CD4-positive, alpha-beta memory T cell (primary cell): Measurements from ENCODE around the gene CHST10. TPM values are rescaled to one million over a fixed set of nuclear protein-coding genes. Genes with fewer than 3 reads are reported as not detected.

ENCODE experiments used
- CTCF ChIA-PET: fragments of 350-600 bp; sonication (Branson Sonifier 250); formaldehyde crosslinking; loops from one replicate; lab custom pipeline; 2021; ENCODE audit warnings: inconsistent platforms; ENCODE audit not compliant: partially characterized antibody; lab: Charles Lee
- POLR2A ChIA-PET: fragments of 350-600 bp; sonication (Branson Sonifier 250); formaldehyde crosslinking; loops from one replicate; lab custom pipeline; 2021; ENCODE audit not compliant: partially characterized antibody; lab: Charles Lee
- DNase-seq, 5 donors: peaks; one replicate each; pipeline versions ENCODE4 v3.0.0 to v3.0.0-alpha.2; 2020 to 2022; ENCODE audit warnings: mixed read lengths in 1 of 5
- H3K27ac ChIP-seq: one replicate; pipeline ENCODE4 v1.7.0; 2013; ENCODE audit warnings: low read depth, low read length
- H3K27me3 ChIP-seq: 2 replicates; pipeline ENCODE4 v1.7.0; 2013; ENCODE audit warnings: mild to moderate bottlenecking, low read length, moderate library complexity; ENCODE audit not compliant: insufficient read depth
- H3K36me3 ChIP-seq: 2 replicates; pipeline ENCODE4 v1.7.0; 2013; ENCODE audit warnings: mild to moderate bottlenecking, low read length, moderate library complexity; ENCODE audit not compliant: insufficient read depth
- H3K4me1 ChIP-seq: 2 replicates; pipeline ENCODE4 v1.7.0; 2013; ENCODE audit warnings: mild to moderate bottlenecking, low read length, moderate library complexity; ENCODE audit not compliant: insufficient read depth
- H3K4me3 ChIP-seq, 2 donors: one replicate each; pipeline ENCODE4 v1.7.0; 2013; ENCODE audit warnings: low read length in 2 of 2, mild to moderate bottlenecking in 1 of 2
- H3K9me3 ChIP-seq, 2 donors: one replicate each; pipeline ENCODE4 v1.7.0; 2013; ENCODE audit warnings: low read length in 2 of 2, control low read depth in 1 of 2; ENCODE audit not compliant: control insufficient read depth in 1 of 2
- H3K27ac Mint-ChIP-seq, 7 donors: one replicate each; pipeline ENCODE4 v1.8.0; 2020 to 2021; ENCODE audit warnings: mixed read lengths in 7 of 7, mild to moderate bottlenecking in 6 of 7, inconsistent platforms in 3 of 7, moderate library complexity in 3 of 7
- H3K27me3 Mint-ChIP-seq, 2 donors: one replicate each; pipeline ENCODE4 v1.8.0; 2020 to 2021; ENCODE audit warnings: mixed read lengths in 2 of 2
- H3K36me3 Mint-ChIP-seq, 2 donors: one replicate each; pipeline ENCODE4 v1.8.0; 2020 to 2021; ENCODE audit warnings: mixed read lengths in 2 of 2, inconsistent platforms in 1 of 2, mild to moderate bottlenecking in 1 of 2
- H3K4me1 Mint-ChIP-seq, 4 donors: one replicate each; pipeline ENCODE4 v1.8.0; 2020 to 2021; ENCODE audit warnings: mixed read lengths in 4 of 4, mild to moderate bottlenecking in 1 of 4
- H3K4me3 Mint-ChIP-seq, 8 donors: one replicate each; pipeline ENCODE4 v1.8.0; 2020 to 2021; ENCODE audit warnings: mixed read lengths in 8 of 8, mild to moderate bottlenecking in 7 of 8, moderate library complexity in 6 of 8, inconsistent platforms in 3 of 8
- H3K9me3 Mint-ChIP-seq, 8 donors: one replicate each; pipeline ENCODE4 v1.8.0; 2020 to 2021; ENCODE audit warnings: mixed read lengths in 8 of 8, mild to moderate bottlenecking in 5 of 8, inconsistent platforms in 3 of 8, moderate library complexity in 1 of 8
- intact Hi-C: fragments of 100-400 bp; cut with micrococcal nuclease; formaldehyde crosslinking; loops from one replicate; pipeline ENCODE4 v1.15.1; 2023
- polyA plus RNA-seq, 2 donors: library from polyadenylated mRNA; unstranded; fragments of 300-500 nt; fragmentation: Illumina TruSeq; gene quantifications; one replicate each; pipeline ENCODE4 v1.2.3, GENCODE V29; 2021
- total RNA-seq, 2 experiments: library from RNA; stranded (reverse); gene quantifications; one replicate each; pipeline ENCODE4 v1.2.3, GENCODE V29; 2021

CHST10 gene
- total and polyA plus RNA-seq, 4 experiments from 2014 or later: 0.24 to 1.7 (median 1.2) TPM

DNA sequence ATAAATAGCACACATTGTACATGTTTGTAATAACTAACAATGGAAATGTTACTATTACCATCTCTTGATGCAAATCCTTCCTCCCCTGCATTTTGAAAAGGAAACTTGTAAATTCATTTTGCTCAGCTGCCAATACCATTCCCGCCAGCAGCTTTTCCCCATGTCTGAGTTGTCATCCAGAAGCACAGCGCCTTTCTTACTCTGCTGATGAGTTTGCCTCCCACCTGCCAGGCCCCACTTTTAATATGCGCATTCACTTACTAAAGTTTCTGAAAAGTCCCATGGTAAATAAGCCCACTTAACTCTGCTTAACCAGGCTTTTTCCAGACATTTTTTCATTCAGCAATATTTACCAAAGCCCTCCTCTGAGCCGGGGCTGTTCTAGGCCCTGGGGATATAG, 3.9 kb downstream of the CHST10 start:
- CTCF ChIA-PET: no interaction called here

DNA sequence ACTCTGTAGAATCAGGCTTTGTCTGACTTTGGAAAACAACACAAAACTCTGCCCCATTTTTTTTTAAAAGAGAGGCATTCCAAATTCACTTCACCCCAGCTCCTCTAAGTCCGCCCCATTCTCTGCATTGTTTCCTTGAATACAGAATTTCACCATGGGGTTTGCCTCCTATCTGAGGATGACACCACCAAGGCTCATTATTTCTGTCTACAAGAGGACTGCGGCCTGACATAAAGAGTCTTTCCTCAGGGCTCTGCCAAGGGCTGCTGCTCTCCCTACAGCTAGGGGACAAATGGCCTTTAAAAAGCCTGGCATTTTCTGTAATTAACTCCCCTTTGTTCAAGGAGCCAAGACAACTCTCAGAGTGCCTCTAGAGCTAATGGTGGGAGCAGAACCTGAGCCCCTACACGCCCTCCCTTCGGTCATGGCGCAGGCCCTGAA, 4.6 kb downstream of the CHST10 start:
- H3K4me3 ChIP-seq: no peak overlapping the region
- no peaks in the 10 kb centered on the region for H3K36me3 ChIP-seq
- no peak overlapping the region for H3K27ac ChIP-seq
- no peaks in the 10 kb centered on the region for H3K27me3 ChIP-seq
- POLR2A ChIA-PET: no interaction called here
- H3K36me3 Mint-ChIP-seq: no peaks in the 10 kb centered on the region
- H3K9me3 ChIP-seq: no peaks in the 10 kb centered on the region
- H3K27me3 Mint-ChIP-seq: no peaks in the 10 kb centered on the region
- no peak overlapping the region for H3K4me3 Mint-ChIP-seq
- DNase-seq: no peak
- intact Hi-C loops: no loop called here
- no peak overlapping the region for H3K27ac Mint-ChIP-seq
- peaks cover 8% of the 10 kb centered on the region for H3K4me1 ChIP-seq
- no peaks in the 10 kb centered on the region for H3K9me3 Mint-ChIP-seq
- H3K4me1 Mint-ChIP-seq: peaks cover 8 to 14% (median 12%) of the 10 kb centered on the region in 4 donors
- CTCF ChIA-PET: no interaction called here

More for the DNA sequence above, 3.9 kb downstream of the CHST10 start:
- no peak overlapping the region for H3K4me3 ChIP-seq
- no peaks in the 10 kb centered on the region for H3K9me3 ChIP-seq
- no peaks in the 10 kb centered on the region for H3K27me3 Mint-ChIP-seq
- peaks cover 8 to 17% (median 14%) of the 10 kb centered on the region in 4 donors for H3K4me1 Mint-ChIP-seq
- no peak overlapping the region for H3K27ac ChIP-seq
- H3K27me3 ChIP-seq: no peaks in the 10 kb centered on the region
- no peaks in the 10 kb centered on the region for H3K36me3 ChIP-seq
- H3K27ac Mint-ChIP-seq: no peak overlapping the region
- no peaks in the 10 kb centered on the region for H3K36me3 Mint-ChIP-seq
- no peaks in the 10 kb centered on the region for H3K9me3 Mint-ChIP-seq
- no peak overlapping the region for H3K4me3 Mint-ChIP-seq
- DNase-seq: no peak
- POLR2A ChIA-PET: no interaction called here
- peaks cover 8% of the 10 kb centered on the region for H3K4me1 ChIP-seq
- intact Hi-C loops: no loop called here

DNA sequence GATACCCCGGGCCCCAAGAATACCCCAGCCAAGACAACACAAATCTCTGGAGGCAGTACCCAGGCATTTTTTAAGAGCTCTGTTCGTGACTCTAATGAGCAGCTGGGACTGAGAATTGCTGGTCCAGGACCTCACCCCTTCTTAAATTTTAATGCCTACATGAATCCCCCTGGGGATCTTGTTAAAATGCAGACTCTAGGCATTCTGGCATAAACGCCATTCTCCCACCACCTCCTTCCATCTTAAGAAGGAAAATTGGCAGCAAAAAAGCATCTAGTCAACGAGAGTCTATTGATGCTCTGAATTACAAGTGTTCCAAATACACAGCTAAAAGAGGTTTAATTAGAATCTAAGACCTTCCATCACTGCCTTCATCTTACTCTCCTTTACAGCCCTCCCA, 5.0 kb downstream of the CHST10 start:
- Histone ChIP-seq H3K27ac (no peak overlapping the region), H3K9me3 (no peaks in the 10 kb centered on the region), H3K36me3 (no peaks in the 10 kb centered on the region), H3K4me1 (peaks cover 8% of the 10 kb centered on the region), H3K27me3 (no peaks in the 10 kb centered on the region), H3K4me3 (no peak overlapping the region)
- no peak for DNase-seq
- H3K27me3 Mint-ChIP-seq: no peaks in the 10 kb centered on the region
- H3K9me3 Mint-ChIP-seq: no peaks in the 10 kb centered on the region
- no peak overlapping the region for H3K27ac Mint-ChIP-seq
- no peak overlapping the region for H3K4me3 Mint-ChIP-seq
- ChIA-PET POLR2A (no interaction called here), CTCF (no interaction called here)
- H3K4me1 Mint-ChIP-seq: peaks cover 8 to 14% (median 12%) of the 10 kb centered on the region in 4 donors
- no peaks in the 10 kb centered on the region for H3K36me3 Mint-ChIP-seq
- intact Hi-C loops: no loop called here

DNA sequence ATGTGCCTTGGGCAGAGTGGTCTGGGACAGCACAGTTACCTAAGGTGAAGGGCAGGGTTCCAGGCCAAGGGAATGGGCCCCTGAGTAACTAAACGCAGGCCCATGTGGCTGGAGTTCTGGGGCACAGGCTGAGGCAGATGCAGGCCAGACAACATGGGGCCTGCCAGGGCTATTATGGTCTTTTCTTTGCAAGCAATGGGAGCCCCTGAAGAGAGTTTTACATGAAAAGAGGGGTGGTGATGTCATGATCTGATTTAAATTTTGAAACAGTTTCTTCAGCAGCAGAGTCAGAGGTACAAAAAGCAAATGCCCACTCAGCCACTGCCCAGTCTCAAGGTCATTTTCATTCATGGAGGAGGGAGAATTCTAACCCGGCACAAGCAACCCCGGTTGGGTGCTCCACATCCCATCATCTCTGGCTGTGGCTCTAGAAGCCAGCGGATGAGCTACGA, 5.6 kb downstream of the CHST10 start:
- intact Hi-C loops: no loop called here
- no peak overlapping the region for H3K27ac ChIP-seq
- Mint-ChIP-seq H3K36me3 (no peaks in the 10 kb centered on the region), H3K27ac (no peak overlapping the region), H3K9me3 (no peaks in the 10 kb centered on the region), H3K4me1 (peaks cover 7 to 12% (median 9%) of the 10 kb centered on the region in 4 donors), H3K4me3 (no peak overlapping the region), H3K27me3 (no peaks in the 10 kb centered on the region)
- ChIA-PET POLR2A (no interaction called here), CTCF (interaction anchor here (1.3 kb wide), 1 partner anchor 150 kb away, joined by 3 read pairs; no protein-coding TSS in a partner anchor)
- H3K4me3 ChIP-seq: no peak overlapping the region
- H3K4me1 ChIP-seq: peaks cover 7% of the 10 kb centered on the region
- no peaks in the 10 kb centered on the region for H3K36me3 ChIP-seq
- H3K27me3 ChIP-seq: no peaks in the 10 kb centered on the region
- no peak for DNase-seq
- H3K9me3 ChIP-seq: no peaks in the 10 kb centered on the region

DNA sequence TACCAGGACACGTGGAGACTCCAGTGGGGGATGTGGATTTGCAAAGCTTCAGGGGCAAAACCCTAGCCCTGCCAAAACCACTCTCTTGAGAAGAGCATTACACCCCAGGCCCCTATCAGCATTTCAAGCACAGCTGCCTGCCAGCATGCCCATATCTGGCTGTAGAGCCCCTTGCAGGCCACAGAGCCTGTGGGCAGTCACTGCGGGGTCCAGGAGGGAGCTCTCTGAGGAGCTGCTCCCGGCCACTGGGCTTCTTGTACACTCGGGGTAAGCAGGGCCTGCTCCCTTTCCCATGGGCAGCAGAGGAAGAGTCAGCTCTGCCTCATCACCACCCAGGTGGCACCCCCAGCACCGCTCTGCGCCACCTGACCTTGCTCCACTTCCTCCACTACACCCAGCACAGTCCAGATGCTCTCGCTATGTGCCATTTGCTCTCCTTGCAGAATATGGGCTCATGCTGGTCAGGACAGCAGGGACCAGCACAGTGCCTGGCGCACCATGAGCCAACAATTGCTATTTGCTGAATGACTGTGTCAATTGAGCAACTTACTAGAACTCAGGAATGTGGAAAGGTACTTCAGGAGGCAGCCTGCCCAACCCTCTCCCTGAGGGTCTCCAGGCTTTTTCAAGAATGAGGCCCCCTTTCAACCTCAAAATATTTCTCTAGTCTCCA, 7.4 kb downstream of the CHST10 start:
- Histone ChIP-seq H3K36me3 (no peaks in the 10 kb centered on the region), H3K4me3 (no peak overlapping the region), H3K9me3 (no peaks in the 10 kb centered on the region), H3K27me3 (no peaks in the 10 kb centered on the region), H3K27ac (no peak overlapping the region), H3K4me1 (no peaks in the 10 kb centered on the region)
- H3K4me3 Mint-ChIP-seq: no peak overlapping the region
- no peaks in the 10 kb centered on the region for H3K4me1 Mint-ChIP-seq
- ChIA-PET POLR2A (no interaction called here), CTCF (no interaction called here)
- H3K27me3 Mint-ChIP-seq: no peaks in the 10 kb centered on the region
- no peaks in the 10 kb centered on the region for H3K9me3 Mint-ChIP-seq
- no peak for DNase-seq
- H3K36me3 Mint-ChIP-seq: no peaks in the 10 kb centered on the region
- H3K27ac Mint-ChIP-seq: peak overlapping the region in 1 of 7 donors; percentile 75
- intact Hi-C loops: no loop called here

DNA sequence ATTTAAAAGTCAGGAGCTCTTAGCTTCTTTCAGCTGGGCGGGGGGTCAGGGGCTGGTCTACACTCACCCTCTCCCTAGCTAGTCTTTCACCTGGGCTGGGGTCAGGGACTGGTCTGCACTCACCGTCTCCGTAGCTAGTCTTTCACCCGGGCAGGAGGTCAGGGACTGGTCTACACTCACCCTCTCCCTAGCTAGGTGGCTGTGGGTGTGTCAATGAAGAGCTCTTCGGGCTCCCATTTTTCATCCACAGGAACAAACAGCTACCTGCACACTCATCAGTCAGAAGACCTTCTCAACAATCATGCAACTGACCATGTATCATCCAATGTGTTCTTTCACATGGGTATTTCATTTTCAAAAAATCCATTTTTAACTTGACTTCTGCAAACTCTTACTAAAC, 8.0 kb downstream of the CHST10 start:
- DNase-seq: no peak
- Histone ChIP-seq H3K4me1 (no peaks in the 10 kb centered on the region), H3K9me3 (no peaks in the 10 kb centered on the region), H3K27ac (no peak overlapping the region), H3K36me3 (no peaks in the 10 kb centered on the region), H3K4me3 (no peak overlapping the region), H3K27me3 (no peaks in the 10 kb centered on the region)
- intact Hi-C loops: no loop called here
- Mint-ChIP-seq H3K4me3 (no peak overlapping the region), H3K27me3 (peaks cover 0 to under 1% of the 10 kb centered on the region in 2 donors), H3K36me3 (peaks cover 0 to under 1% of the 10 kb centered on the region in 2 donors), H3K4me1 (no peaks in the 10 kb centered on the region), H3K9me3 (no peaks in the 10 kb centered on the region), H3K27ac (no peak overlapping the region)
- CTCF ChIA-PET: interaction anchor here (1.1 kb wide), 1 partner anchor 29 kb away, joined by 3 read pairs; no protein-coding TSS in a partner anchor
- POLR2A ChIA-PET: no interaction called here

DNA sequence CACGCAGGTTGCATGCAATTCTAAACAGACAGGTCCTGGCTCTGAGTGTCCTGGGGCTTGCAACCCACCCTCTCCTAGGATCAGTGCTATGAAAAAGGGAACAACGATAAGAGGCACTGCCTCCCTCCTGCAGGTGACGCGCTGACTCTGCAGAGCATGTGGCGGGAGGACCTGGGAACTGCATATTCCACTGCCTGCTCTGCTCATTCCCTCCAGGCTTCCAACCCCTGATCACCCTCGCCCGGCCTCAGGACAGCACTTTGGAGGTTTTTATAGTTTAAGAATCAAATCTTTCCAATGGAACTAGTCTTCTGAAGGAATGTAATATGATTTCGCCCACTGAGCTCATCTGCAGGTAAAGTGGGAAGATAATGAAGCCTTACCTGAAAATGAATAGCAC, 8.5 kb downstream of the CHST10 start:
- Mint-ChIP-seq H3K4me1 (no peaks in the 10 kb centered on the region), H3K27me3 (peaks cover 0 to 2% of the 10 kb centered on the region in 2 donors), H3K36me3 (peaks cover 0 to 2% of the 10 kb centered on the region in 2 donors), H3K27ac (no peak overlapping the region), H3K9me3 (no peaks in the 10 kb centered on the region), H3K4me3 (no peak overlapping the region)
- Histone ChIP-seq H3K36me3 (no peaks in the 10 kb centered on the region), H3K4me3 (no peak overlapping the region), H3K9me3 (no peaks in the 10 kb centered on the region), H3K27ac (no peak overlapping the region), H3K27me3 (no peaks in the 10 kb centered on the region), H3K4me1 (no peaks in the 10 kb centered on the region)
- ChIA-PET CTCF (interaction anchor here (1.1 kb wide), 1 partner anchor 29 kb away, joined by 3 read pairs; no protein-coding TSS in a partner anchor), POLR2A (no interaction called here)
- no peak for DNase-seq
- intact Hi-C loops: no loop called here
